H1 (cell line): ENCODE results near the gene CDHR5.

ENCODE experiments used
- ATF3 ChIP-seq: IDR thresholded peaks from 2 replicates; pipeline ENCODE4 v1.6.1; 2011; ENCODE audit warnings: low read depth, mild to moderate bottlenecking, low read length; ENCODE audit not compliant: insufficient read depth
- EGR1 ChIP-seq: IDR thresholded peaks from 2 replicates; pipeline ENCODE4 v1.6.1; 2011; ENCODE audit warnings: low read depth, low read length, borderline replicate concordance
- JUND ChIP-seq: IDR thresholded peaks from 2 replicates; pipeline ENCODE4 v1.6.1; 2011; ENCODE audit warnings: mild to moderate bottlenecking, improper control_type of control experiment, low read length
- POLR2AphosphoS5 ChIP-seq: IDR thresholded peaks from 2 replicates; pipeline ENCODE4 v1.6.1; 2011; ENCODE audit warnings: low read depth, low read length
- RAD21 ChIP-seq, 2 experiments: IDR thresholded peaks in 1 of 2; conservative IDR thresholded peaks in 1 of 2; 2 replicates each; pipeline ENCODE4 v1.6.1; 2011; ENCODE audit warnings: low read depth in 2 of 2, low read length in 2 of 2, improper control_type of control experiment in 1 of 2, inconsistent platforms in 1 of 2, mild to moderate bottlenecking in 1 of 2, moderate library complexity in 1 of 2
- RFX5 ChIP-seq: IDR thresholded peaks from 2 replicates; pipeline ENCODE4 v1.6.1; 2011; ENCODE audit warnings: low read depth, low read length, improper control_type of control experiment, borderline replicate concordance
- TF ChIP-seq, protein P1 (sequence below), 3 experiments: IDR thresholded peaks; 1 replicate in 2 of 3; 2 replicates in 1 of 3; pipeline versions ENCODE4 v1.5.1 to v1.6.1; 2011; ENCODE audit warnings: low read length in 3 of 3, mild to moderate bottlenecking in 3 of 3, inconsistent platforms in 2 of 3, low read depth in 1 of 3, moderate library complexity in 1 of 3; ENCODE audit not compliant: insufficient read depth in 1 of 3; ENCODE audit errors: control extremely low read depth in 1 of 3

DNA sequence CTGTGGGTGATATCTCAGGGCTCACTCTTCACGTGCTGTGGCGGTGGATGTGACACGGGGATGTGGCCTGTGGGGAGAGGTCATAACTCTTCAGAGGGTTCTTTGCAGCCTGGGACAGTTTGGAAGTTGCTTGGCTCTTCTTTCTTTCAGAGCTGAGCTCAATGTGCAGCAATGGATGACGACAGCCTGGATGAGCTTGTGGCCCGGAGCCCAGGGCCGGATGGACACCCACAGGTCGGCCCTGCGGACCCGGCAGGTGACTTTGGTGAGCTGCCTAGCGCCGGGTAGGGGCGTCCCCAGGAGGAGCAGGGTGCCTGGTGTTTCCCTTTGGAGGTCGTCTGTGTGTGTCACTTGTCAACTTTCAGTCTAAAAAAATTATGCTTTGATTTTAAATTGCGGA, 43.4 kb downstream of the CDHR5 start:
- no peak for TF ChIP-seq ATF3
- TF ChIP-seq RAD21 (IDR thresholded peaks at IDR 0.05 in 1 of 2, conservative IDR thresholded peaks at IDR 0.05 in 1 of 2; ENCODE audit: low read depth in 2 of 2, low read length in 2 of 2): no peak
- TF ChIP-seq, protein P1, sequence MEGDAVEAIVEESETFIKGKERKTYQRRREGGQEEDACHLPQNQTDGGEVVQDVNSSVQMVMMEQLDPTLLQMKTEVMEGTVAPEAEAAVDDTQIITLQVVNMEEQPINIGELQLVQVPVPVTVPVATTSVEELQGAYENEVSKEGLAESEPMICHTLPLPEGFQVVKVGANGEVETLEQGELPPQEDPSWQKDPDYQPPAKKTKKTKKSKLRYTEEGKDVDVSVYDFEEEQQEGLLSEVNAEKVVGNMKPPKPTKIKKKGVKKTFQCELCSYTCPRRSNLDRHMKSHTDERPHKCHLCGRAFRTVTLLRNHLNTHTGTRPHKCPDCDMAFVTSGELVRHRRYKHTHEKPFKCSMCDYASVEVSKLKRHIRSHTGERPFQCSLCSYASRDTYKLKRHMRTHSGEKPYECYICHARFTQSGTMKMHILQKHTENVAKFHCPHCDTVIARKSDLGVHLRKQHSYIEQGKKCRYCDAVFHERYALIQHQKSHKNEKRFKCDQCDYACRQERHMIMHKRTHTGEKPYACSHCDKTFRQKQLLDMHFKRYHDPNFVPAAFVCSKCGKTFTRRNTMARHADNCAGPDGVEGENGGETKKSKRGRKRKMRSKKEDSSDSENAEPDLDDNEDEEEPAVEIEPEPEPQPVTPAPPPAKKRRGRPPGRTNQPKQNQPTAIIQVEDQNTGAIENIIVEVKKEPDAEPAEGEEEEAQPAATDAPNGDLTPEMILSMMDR (IDR thresholded peaks at IDR 0.05; ENCODE audit: control extremely low read depth in 1 of 3, insufficient read depth in 1 of 3, low read depth in 1 of 3, low read length in 3 of 3): no peak
- no peak for TF ChIP-seq RFX5
- no peak for TF ChIP-seq JUND
- no peak for TF ChIP-seq POLR2AphosphoS5
- no peak for TF ChIP-seq EGR1
